NOMO-1 treated with dmso at 0.1 percent for 144 hours (cell line): ENCODE data around the gene DHX15.

Source experiments
- DNase-seq: peaks from one replicate; lab custom pipeline; 2025; ENCODE audit not compliant: unreplicated experiment; lab: John Stamatoyannopoulos, UW

DHX15 gene

DNA sequence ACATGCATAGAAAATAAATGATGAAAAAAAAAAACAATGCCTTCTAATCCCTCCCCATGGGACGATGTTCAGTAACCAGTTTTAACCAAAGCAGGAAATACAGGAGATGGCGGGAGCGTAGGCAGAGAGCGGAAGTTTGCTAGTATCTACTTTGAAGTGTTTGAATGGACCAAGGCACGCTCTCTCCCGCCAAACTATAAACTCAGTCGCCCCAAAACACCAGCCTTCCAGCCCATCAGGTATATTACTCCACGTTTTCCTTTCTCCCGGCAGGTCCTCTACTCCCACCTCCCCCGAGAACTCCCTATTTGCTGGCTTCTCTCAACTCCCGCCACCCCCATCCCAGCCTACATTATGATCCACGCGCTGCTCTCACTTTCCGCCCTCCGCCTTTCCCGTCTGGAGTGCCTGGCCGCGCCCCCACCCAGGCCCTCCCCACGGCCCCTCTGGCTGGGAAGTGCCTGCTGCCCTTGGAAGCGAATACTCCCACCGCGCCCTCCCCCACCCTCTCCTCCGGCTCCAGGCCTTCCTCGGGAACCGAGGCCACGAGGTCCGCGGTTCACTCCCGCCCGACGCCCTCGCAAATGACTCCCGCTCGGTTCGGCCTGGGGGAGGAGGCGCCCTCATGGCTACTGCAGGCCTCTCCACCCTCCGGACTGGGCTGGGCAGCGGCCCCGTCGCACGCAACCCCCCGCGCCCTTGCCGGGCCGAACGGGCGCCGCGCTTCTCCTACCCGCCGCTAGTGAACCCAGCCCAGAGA is 723 bp downstream of the DHX15 start:
- DNase-seq = peak; percentile 43

DNA sequence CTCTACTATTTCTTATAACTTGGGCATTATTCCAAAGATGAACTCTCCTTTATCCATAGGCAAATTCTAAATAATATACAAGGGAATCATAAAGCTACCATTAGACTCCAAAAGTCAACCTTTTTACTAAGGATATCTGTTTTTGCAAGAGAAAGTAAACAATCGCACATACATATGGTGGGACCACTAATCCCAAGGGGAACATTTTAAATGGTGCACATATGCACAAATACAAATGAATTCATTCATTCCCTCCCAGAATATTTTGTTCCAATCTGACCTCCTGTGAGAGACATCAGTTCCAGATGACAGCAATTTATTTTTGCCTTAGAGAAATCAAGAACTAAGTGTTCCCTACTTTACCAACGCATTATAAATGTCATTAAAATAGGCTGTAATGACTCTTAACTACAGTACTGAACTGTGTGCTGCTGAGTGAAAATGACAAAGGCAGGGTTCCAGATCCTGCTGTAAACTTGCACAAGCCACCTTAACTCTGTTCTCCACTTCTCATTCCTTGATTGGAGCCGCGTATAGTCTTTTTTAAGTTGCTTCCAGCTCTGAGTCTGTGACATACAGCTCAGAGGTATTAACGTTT is 2.0 kb downstream of the DHX15 start:
- DNase-seq = no peak

DNA sequence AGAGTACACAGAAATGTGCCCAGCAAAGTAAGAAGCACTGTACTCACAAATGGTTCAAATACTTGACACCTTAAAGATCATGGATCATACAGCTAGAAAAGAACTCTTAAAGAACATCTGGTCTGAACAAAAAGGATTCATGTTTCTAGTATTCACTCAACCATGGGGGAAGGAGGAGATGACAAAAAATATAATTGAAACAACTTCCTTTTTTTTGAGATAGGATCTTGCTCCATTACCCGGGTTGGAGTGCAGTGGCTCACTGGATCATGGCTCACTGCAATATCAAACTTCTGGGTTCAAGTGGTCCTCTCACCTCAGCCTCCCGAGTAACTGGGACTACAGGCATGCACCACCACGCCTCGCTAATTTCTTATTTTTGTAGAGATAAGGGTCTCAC is 6.0 kb downstream of the DHX15 start:
- peak; percentile 6 for DNase-seq

DNA sequence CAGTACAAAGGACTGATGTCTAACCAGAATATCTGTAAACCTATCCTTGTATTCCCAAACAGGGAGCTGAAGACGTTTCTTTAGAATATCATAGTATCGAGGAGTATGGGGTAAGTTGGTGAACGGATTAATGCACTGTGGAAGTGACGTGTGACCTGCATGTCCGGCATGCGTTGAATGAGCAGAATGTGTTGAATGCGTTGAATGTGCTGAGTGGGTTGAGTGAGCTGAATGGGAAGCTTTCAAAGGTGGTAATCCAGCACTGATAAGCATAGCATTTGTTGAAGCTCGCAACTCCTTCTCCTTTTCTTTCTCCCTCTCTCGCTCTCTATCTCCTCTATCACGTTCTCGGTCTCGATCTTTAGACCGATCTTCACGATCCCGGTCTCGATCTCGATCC is 8.1 kb downstream of the DHX15 start:
- no peak for DNase-seq

DNA sequence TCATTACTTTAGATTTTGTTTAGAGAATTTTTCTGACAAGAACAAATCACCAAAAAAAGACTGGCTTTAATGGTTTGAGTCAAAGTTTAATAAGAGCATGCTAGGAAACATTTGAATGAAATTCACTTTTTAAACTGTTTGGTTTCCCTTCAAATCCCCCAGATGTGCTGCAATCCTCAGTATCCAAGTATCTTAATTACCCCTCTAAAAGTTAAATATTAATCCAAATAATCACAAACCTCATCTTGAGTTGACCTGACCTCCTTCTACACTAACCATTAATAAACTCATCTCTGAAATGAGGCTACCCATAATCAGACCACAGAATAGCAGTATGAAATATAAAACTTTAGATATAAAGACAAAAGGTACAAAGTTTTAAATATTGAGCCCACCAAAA is 10.1 kb downstream of the DHX15 start:
- no peak for DNase-seq

DNA sequence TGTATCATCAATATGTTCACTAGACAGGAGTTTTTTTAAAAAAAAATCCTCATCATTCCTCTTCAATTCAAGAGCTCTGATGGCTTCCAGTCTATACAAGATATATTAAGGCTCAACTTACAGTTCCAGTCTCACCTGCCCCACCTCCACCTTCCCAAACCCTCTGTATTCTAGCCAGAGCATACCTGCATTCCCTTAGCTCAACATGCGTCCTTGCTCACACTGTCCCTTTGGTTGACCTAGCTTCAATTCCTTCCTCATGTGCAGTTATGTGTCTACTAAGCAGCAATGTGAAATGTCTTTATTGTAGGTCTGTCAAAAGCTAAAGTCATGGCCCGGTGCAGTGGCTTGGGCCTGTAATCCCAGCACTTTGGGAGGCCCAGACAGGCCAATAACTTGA is 10.8 kb downstream of the DHX15 start:
- DNase-seq = no peak

DNA sequence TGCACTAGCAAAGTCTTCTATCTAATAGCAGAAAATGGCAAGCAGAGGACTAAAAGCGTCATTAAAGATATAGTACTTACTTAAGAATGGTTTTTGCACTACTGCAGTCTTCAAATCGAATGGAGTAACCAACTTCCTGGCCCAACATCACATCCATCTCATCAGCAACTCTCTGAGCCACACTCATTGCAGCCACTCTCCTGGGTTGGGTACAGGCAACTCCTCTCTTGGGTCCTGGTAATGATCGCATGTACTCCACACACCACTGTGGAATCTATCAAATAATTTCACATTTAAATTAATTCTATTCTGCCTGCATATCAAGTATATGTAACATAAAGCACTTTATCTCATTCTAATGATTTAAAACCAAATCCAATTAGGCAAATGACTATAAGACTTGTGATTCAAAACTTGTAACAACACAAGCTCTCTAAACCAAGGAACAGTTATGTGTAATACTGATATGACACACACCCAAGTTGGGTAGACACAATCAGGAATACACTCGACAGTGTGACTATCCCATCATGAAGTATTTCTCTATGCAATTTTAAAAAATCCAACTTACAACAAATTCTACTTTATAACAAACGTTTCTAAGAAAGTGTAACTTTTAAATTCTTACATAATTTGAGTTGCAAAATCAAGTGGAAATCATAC is 13.6 kb downstream of the DHX15 start:
- DNase-seq = no peak

DNA sequence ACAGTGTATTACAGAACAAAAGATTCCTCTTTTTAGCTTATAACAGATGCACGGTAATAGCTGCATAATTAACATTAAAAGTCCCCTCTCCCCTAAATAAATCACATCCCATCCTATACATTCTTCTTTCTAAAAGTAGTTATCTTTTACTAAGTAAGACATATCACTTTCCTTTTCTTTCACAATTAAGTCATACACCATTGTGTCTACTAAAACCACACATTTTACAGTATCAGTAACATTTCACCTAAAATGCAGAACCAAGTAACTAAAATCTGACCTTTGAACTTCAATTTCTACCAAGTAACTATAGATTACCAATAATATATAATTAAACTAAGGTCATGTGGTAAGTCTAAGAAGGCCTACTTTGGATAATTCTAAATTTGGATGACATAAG is 14.2 kb downstream of the DHX15 start:
- no peak for DNase-seq

DNA sequence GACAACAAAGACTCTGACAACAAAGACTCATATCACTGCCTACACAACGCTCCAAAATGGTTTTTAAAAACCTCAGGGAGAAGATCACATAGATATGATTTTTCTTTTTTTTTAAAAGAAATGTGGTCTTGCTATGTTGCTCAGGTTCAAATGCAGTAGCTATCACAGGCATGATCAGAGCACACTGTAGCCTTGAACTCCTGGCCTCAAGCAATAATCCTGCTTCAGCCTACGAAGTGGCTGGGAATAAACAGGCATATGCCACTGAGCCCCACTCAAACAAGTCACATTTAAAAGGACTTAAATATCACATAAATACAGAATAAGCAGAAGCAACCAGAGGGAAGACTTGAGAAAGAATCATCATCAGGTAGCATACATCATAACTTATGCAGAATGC is 14.7 kb downstream of the DHX15 start:
- DNase-seq = no peak

DNA sequence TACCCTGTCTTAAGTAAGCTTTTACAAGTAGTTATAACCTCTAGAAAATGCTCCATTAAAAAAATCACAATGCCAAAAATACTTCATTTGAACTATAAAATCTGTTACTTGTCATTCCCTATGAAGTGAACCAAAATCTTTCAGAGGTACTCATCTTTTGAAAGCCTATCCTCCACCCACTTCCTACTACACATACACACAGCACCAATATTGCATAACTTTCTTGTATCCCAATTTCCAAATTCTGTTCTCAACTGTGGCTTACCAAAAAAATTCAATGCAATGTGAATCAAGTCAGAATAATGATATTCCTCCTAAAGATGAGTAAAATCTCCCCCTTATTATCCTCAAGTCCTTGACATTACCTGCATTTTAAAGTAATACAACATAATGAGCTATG is 15.9 kb downstream of the DHX15 start:
- no peak for DNase-seq

DNA sequence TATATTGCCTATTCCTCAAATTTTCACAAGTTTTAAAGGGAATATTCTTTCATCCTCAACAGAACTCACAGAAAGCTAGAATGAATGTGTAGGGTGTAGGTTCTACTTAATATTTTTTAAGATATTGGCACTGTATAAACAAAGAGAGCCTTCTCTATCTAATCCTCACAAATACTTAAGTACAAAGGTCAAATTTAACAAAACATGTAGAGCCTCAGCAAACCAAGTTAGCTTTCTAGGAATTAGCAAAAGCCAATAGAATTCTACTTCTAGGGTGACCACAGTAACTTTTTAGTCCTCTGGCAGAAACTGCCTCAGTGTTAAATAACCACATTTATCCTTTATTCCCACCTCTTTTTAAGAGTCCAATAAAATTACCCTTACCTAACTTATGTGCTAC is 19.3 kb downstream of the DHX15 start:
- DNase-seq = no peak

DNA sequence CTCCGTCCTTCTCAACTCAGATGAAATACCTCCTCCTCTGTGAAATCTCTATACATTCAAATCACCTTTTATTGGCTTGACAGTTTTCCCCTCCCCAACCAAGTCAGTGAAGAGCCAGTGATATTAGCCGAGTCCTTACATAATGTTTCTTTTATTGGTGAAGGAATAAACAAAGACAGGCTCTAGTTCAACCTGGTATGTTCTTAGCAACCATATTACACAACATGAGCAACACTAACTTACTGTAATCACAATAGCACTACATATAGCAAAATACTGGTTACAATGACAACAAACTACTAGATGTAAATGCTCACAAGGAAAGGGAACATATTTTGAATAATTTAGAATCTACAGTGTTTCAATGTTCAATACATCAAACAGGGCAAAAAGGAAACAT is 19.9 kb downstream of the DHX15 start:
- DNase-seq = no peak

DNA sequence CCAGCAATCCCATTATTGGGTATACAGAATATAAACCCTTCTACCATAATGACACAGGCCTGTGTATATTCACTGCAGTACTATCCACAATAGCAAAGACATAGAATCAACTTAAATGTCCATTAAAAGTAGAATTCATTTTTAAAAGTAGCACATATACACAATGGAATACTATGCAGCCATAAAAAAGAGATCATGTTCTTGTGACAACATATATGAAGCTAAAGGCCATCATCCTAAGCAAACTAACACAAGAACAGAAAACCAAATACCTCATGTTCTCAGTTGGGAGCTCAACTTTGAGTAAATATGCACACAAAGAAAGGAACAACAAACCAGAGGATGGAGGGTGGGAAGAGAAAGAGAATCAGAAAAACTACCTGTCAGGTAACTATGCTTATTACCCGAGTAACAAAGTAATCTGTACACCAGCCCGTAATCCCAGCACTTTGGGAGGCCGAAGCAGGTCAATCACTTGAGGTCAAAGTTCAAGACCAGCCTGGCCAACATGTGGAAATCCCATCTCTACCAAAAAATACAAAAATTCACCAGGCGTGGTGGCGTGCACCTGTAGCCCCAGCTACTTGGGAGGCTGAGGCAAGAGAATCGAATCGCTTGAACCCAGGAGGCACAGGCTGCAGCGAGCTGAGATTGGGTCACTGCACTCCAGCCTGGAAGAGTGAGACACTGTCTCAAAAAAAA is 22.8 kb downstream of the DHX15 start:
- no peak for DNase-seq

DNA sequence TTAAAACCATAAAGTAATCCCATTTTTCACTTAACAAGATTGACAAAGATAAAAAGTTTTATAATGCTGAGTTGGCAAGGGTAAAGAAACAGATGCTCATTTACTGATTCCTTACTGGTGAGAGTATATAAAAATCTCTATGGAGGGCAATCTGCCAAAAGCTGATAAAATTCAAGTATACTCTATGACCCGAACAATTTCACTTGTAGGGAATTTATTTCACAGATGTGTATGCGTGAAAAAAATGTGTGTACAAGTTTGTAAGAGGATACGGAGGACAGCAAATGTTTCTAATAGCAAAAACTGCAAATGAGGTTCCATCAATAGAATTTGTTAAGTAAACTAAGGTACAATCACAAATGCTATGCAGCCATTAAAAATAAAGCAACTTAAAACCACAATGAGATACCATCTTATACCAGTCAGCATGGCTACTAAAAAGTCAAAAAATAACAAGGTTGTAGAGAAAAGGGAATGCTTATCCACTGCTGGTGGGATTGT is 23.4 kb downstream of the DHX15 start:
- no peak for DNase-seq

DNA sequence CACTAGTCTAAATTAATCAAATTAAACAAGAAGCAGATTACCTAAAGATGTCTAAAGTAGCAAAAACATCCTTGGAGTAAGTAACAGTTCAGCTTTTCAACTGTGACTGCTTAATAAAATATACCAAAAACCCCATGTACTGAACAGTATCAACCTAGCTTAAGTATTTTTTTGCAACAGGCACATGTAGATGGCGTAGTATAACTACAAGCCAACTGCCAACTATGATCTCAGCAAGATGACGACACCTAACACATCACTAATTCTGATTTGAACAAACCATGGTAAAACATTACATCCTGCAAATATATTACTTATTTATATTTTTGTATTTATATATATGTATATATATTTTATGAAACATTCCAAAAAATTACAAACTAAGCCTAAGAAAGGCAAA is 24.5 kb downstream of the DHX15 start:
- no peak for DNase-seq

DNA sequence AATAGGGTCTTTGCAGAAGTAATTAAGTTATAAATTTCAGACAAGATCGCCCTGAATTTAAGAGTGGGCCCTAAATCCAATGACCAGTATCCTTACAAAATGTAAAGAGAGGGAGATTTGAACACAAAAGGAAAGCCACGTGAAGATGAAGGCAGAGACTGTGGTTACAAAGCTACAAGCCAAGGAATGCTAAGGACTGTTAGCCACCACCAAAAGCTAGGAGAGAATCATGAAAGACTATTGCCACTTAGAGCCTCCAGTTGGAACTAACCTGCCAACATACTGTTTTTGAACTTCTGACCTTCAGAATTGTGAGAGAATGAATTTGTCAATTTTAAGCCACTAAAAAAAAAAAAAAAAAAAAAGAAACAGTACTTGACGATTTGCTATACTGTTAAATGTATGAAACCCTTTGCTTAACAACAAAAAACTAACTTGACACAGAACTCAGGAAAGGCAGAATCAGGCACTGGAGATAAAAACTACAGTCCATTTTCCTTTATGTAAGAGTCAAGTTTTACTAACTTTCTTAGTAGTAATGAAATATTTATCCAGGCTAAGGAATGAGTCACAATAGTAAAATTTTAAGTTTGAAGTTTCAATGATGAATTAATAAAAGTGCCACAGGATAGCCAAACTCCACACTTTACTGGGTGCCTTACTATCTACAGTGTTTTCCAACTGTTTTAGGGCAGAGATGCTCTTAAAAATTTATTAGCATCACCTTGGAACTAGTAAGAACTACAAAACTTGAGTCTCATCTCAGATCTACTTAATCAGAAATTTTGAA is 25.1 kb downstream of the DHX15 start:
- DNase-seq = no peak

DNA sequence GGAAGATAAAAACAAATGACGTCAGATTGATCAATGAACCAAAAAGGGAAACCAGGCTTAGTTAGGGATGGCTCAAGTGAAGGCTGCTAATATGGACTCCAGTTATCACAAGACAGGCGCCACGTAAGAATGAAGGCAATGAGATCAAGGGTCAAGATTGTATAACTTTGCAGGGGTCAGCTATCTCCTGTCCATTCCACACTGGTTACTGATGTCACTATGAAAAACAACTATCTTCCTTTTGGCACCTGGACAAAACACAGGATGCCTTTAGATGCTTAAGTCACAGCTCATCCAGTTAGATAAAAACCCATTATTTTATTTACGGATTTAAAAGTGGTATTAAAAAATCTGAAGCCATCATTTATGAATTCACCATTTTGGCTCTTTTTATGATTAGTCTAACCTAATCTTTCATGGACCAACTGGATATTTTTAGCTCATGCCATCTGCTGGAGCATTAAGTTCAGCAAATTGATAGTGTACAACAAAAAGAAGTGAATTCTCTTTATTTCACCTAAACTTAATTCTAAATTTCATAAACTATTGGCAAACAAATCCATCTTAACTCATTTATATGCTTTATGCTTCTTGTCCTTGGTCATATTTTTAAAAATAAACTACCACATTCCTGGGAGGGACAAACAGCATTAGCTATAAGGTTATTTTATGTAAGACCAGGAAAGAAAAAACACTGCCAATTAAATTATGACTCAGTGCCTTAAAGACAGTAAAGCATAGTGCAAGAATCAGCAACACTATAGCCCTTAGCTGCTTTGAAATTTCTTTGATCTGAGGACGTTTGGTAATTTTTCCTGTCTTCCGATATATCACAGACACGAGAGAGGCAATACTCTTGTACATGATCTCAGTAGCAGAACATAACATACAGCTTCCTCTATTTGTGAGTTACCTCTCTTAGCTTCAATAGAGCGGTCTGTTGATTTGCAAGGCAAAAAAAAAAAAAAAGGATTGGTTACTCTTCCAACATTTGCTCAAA is 27.0 kb downstream of the DHX15 start:
- DNase-seq = no peak

DNA sequence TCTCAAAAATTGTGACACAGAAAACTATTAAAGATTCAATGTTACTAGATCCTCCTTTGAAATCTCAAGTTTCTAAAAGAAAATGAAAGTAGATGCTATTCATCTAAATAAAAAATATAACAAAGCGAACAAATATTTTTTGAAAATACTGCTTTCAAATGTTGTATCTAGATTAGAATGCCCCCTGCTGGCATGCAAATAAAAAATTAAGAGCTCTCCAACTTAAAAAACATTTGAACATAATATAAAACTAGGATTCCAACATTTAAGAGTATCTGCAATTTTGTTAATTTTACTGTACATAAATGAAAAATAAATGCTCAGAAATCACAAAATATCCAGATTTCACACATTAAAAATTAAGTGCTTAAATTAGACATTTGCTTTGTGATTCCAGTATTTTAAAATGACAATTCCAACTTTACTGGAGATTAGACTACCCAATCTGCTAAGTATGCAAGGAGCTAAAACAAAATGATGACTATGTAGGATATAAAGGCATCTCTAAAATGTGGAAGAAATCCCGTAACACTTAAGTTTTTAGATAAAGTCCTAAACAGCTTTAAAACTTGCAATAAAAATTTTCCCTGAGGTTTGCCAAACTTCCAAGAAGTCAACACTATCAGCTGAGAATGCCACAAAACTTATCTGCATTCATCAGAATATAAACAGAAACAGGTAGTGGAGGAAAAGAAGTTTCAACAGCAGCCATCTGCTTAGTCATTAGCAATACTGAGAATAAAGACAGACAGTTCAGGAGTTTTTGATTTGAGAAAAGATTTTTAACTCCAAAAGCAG is 32.7 kb downstream of the DHX15 start:
- no peak for DNase-seq
